Neural progenitor cell (in vitro differentiated cells): ENCODE results near the gene NOVA1.

ENCODE experiments used
- EZH2 ChIP-seq: fragments of 200-600 bp; sonication (generic); IDR thresholded peaks from 2 replicates; pipeline ENCODE4 v1.6.1; 2017; ENCODE audit warnings: antibody characterized with exemption, mild to moderate bottlenecking, moderate library complexity
- TF ChIP-seq, protein P1 (sequence below): fragments of 200-600 bp; sonication (generic); IDR thresholded peaks from 2 replicates; pipeline ENCODE4 v1.5.1; 2017; ENCODE audit warnings: antibody characterized with exemption, mild to moderate bottlenecking

DNA sequence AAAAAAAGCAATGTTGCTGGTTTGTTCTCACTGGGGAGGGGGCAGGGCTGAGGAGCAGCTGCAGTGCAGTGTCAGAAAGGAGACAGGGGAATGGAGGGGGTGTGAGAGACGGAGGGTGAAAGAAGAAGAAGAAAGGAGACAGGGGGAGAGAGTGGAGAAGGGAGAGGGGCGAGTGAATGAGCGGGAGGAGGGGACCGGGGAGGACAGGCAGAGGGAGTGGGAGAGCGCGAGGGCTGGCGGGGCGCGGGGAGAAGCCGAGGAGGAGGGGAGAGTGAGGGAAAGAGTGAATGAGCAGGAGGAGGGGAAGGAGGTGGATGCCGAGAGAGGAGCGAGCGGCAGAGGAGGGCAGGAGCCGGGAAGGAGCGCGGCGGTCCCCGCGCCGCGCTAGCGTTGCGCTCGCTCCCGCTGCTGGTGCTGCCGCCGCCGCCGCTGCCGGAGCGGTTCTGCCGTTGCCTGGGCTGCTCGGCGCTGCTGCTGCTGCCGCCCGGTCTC is at the start of gene NOVA1:
- TF ChIP-seq EZH2 = no peak
- TF ChIP-seq, protein P1, sequence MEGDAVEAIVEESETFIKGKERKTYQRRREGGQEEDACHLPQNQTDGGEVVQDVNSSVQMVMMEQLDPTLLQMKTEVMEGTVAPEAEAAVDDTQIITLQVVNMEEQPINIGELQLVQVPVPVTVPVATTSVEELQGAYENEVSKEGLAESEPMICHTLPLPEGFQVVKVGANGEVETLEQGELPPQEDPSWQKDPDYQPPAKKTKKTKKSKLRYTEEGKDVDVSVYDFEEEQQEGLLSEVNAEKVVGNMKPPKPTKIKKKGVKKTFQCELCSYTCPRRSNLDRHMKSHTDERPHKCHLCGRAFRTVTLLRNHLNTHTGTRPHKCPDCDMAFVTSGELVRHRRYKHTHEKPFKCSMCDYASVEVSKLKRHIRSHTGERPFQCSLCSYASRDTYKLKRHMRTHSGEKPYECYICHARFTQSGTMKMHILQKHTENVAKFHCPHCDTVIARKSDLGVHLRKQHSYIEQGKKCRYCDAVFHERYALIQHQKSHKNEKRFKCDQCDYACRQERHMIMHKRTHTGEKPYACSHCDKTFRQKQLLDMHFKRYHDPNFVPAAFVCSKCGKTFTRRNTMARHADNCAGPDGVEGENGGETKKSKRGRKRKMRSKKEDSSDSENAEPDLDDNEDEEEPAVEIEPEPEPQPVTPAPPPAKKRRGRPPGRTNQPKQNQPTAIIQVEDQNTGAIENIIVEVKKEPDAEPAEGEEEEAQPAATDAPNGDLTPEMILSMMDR = no peak
